Effector memory CD4-positive, alpha-beta T cell (primary cell): ENCODE results near the gene TLE6.
"Not testable (repeated sequence)": the region's sequence is repeated elsewhere in the genome, so short reads cannot be mapped to it uniquely, and the experiment has no call there.

Experiments used
- DNase-seq, 3 donors: peaks; one replicate each; pipeline ENCODE4 v3.0.0-alpha.2; 2020
- H3K27ac ChIP-seq: 2 replicates; pipeline ENCODE4 v1.7.0; 2013; ENCODE audit warnings: mild to moderate bottlenecking, low read length, moderate library complexity; ENCODE audit not compliant: insufficient read depth, poor library complexity, severe bottlenecking
- H3K27me3 ChIP-seq: replicated peaks from 2 replicates; pipeline ENCODE4 v1.7.0; 2013; ENCODE audit warnings: mild to moderate bottlenecking, low read length; ENCODE audit not compliant: insufficient read depth, control insufficient read depth, poor library complexity, severe bottlenecking
- H3K36me3 ChIP-seq: 2 replicates; pipeline ENCODE4 v1.7.0; 2013; ENCODE audit warnings: mild to moderate bottlenecking, low read length, moderate library complexity; ENCODE audit not compliant: control insufficient read depth, insufficient read depth
- H3K4me1 ChIP-seq: 2 replicates; pipeline ENCODE4 v1.7.0; 2013; ENCODE audit warnings: low read length, mild to moderate bottlenecking; ENCODE audit not compliant: control insufficient read depth, insufficient read depth, poor library complexity, severe bottlenecking
- H3K4me3 ChIP-seq: 2 replicates; pipeline ENCODE4 v1.7.0; 2013; ENCODE audit warnings: low read length, low read depth, mild to moderate bottlenecking; ENCODE audit not compliant: insufficient read depth, poor library complexity, severe bottlenecking
- H3K9me3 ChIP-seq: 2 replicates; pipeline ENCODE4 v1.7.0; 2013; ENCODE audit warnings: mild to moderate bottlenecking, low read length, moderate library complexity; ENCODE audit not compliant: control insufficient read depth

TLE6 gene

GRCh38 chr19:3034656-3035541, 57.5 kb downstream of the TLE6 start:
- peak overlapping the region; percentile 63 for H3K27ac ChIP-seq
- peak in 2 of 3 donors; percentile 23 to 53 for DNase-seq
- peak overlapping the region; percentile 75 for H3K4me3 ChIP-seq
- H3K27me3 ChIP-seq: no peaks in the 10 kb centered on the region
- peaks cover 20% of the 10 kb centered on the region for H3K4me1 ChIP-seq
- H3K36me3 ChIP-seq: no peaks in the 10 kb centered on the region
- no peaks in the 10 kb centered on the region for H3K9me3 ChIP-seq

DNA sequence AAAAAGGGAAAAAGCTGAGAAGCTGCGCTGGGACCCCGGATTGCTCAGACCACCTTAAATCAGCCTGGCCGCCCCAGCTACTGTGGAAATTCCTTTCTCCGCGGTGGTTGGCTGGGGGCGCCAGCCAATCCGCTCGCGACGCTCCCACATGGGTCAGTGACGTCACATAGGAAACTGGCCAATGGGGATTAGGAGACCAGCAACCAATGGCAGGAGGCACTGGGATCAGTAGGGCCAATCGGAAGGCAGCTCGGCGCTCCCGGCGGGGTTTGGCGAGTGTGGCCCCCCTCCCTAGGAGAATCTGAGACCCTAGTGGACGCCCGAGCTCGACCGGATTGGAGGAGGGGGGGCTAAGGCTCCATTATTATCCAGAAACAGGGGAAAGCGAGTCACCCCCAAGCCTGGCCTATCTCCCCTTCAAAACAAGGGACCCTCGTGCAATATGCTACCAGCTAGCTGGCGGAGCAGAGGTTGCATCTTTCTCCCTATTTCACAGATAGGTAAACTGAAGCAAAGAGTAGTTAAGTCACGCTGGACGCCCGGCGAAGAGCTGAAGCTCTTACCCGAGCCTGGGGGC, 58.3 kb downstream of the TLE6 start:
- H3K36me3 ChIP-seq: no peaks in the 10 kb centered on the region
- H3K27ac ChIP-seq: peak overlapping the region; percentile 69
- H3K27me3 ChIP-seq: no peaks in the 10 kb centered on the region
- no peaks in the 10 kb centered on the region for H3K9me3 ChIP-seq
- peak; percentile 89 to 93 (median 90) for DNase-seq
- H3K4me3 ChIP-seq: peak overlapping the region; percentile 75
- peaks cover 20% of the 10 kb centered on the region for H3K4me1 ChIP-seq

GRCh38 chr19:3036119-3036976, 59.0 kb downstream of the TLE6 start:
- Histone ChIP-seq H3K27ac (peak overlapping the region; percentile 69), H3K9me3 (no peaks in the 10 kb centered on the region), H3K36me3 (no peaks in the 10 kb centered on the region), H3K4me1 (peaks cover 20% of the 10 kb centered on the region), H3K27me3 (no peaks in the 10 kb centered on the region), H3K4me3 (peak overlapping the region; percentile 75)
- DNase-seq: peak; percentile 62 to 73 (median 64)

- H3K4me3 ChIP-seq, H3K27ac ChIP-seq, H3K36me3 ChIP-seq, H3K27me3 ChIP-seq, DNase-seq, H3K9me3 ChIP-seq: not testable (repeated sequence)
- H3K4me1 ChIP-seq: peaks cover 22% of the 10 kb centered on the region
Measured at GRCh38 chr19:3036977-3037544, 59.7 kb downstream of the TLE6 start.

GRCh38 chr19:3038214-3038613, 60.9 kb downstream of the TLE6 start:
- DNase-seq: no peak
- Histone ChIP-seq H3K4me1 (peaks cover 22% of the 10 kb centered on the region), H3K27me3 (no peaks in the 10 kb centered on the region)

DNA sequence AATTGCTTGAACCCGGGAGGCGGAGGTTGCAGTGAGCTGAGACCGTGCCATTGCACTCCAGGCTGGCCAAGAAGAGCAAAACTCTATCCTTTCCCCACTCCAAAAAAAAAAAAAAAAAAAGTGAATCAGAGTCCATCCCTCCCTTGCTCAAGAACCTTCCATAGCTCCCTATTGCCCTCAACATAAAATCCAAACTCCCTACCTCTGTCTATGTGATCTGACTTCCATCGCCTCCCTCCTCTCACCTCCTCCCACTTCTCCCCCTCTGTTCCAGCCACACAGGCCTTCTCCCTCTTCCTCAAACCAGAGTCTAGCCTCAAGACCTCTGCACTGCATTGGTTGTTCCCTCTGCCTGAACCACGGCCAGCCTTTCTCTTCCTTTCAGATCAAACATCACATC, 61.8 kb downstream of the TLE6 start:
- no peaks in the 10 kb centered on the region for H3K9me3 ChIP-seq
- H3K4me1 ChIP-seq: peaks cover 22% of the 10 kb centered on the region
- DNase-seq: no peak
- H3K27ac ChIP-seq: no peak overlapping the region
- H3K36me3 ChIP-seq: no peaks in the 10 kb centered on the region
- H3K27me3 ChIP-seq: no peaks in the 10 kb centered on the region
- H3K4me3 ChIP-seq: no peak overlapping the region

More at GRCh38 chr19:3038214-3038613, 60.9 kb downstream of the TLE6 start:
- Histone ChIP-seq H3K36me3 (no peaks in the 10 kb centered on the region), H3K9me3 (no peaks in the 10 kb centered on the region), H3K4me3 (no peak overlapping the region), H3K27ac (no peak overlapping the region)

- Histone ChIP-seq H3K27me3 (no peaks in the 10 kb centered on the region), H3K36me3 (no peaks in the 10 kb centered on the region), H3K9me3 (no peaks in the 10 kb centered on the region), H3K4me1 (peaks cover 20% of the 10 kb centered on the region), H3K4me3 (no peak overlapping the region), H3K27ac (no peak overlapping the region)
- no peak for DNase-seq
Measured at GRCh38 chr19:3039641-3040077, 62.3 kb downstream of the TLE6 start.

DNA sequence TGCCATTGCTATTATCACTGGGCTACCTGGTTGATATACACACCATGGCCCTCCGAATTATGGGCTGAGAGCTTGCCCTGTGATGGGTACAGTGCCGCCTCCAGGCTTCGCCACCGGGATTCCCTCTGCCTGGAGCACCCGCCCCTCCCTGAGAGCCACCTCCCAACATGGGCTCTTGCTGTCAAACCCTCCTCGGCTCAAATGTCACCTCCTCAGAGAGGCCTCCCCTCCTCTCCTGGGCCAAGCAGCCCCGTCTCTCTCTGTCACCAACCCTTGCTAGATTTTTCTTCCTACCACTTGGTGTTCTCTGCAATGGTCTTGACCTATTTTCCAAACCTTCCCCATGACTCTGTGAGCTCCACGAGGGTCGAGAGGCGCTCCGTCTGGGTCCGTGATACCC, 64.0 kb downstream of the TLE6 start:
- Histone ChIP-seq H3K36me3 (no peaks in the 10 kb centered on the region), H3K4me3 (no peak overlapping the region), H3K27ac (no peak overlapping the region), H3K9me3 (no peaks in the 10 kb centered on the region), H3K27me3 (no peaks in the 10 kb centered on the region), H3K4me1 (peaks cover 6% of the 10 kb centered on the region)
- no peak for DNase-seq

GRCh38 chr19:3041761-3042620, 64.6 kb downstream of the TLE6 start:
- no peak for DNase-seq
- Histone ChIP-seq H3K9me3 (no peaks in the 10 kb centered on the region), H3K36me3 (no peaks in the 10 kb centered on the region), H3K4me3 (no peak overlapping the region), H3K27me3 (no peaks in the 10 kb centered on the region), H3K27ac (no peak overlapping the region), H3K4me1 (peaks cover 2% of the 10 kb centered on the region)
